Loucy (cell line): ENCODE data around the gene NMD3.

Source experiments
- H2AFZ ChIP-seq: fragments of 200-600 bp; sonication (generic); 2 replicates; pipeline ENCODE4 v1.6.0; 2016; ENCODE audit warnings: antibody characterized with exemption, mild to moderate bottlenecking, low read length, moderate library complexity
- H3F3A ChIP-seq: fragments of 200-600 bp; 2 replicates; pipeline ENCODE4 v1.6.0; 2016; ENCODE audit warnings: antibody characterized with exemption, low read depth, mild to moderate bottlenecking
- H3K27me3 ChIP-seq: fragments of 200-600 bp; sonication (generic); 2 replicates; pipeline ENCODE4 v1.6.1; 2014; ENCODE audit warnings: low read length, mild to moderate bottlenecking; ENCODE audit not compliant: insufficient read depth, poor library complexity, severe bottlenecking
- H3K36me3 ChIP-seq: fragments of 200-600 bp; sonication (generic); 2 replicates; pipeline ENCODE4 v1.6.1; 2016; ENCODE audit warnings: low read length; ENCODE audit not compliant: insufficient read depth
- H3K4me1 ChIP-seq: fragments of 200-600 bp; sonication (generic); 2 replicates; pipeline ENCODE4 v1.5.1; 2014; ENCODE audit warnings: low read length, mild to moderate bottlenecking; ENCODE audit not compliant: insufficient read depth, poor library complexity, severe bottlenecking
- H3K4me2 ChIP-seq: fragments of 200-600 bp; sonication (generic); 2 replicates; pipeline ENCODE4 v1.6.0; 2014; ENCODE audit warnings: antibody characterized with exemption, low read length, low read depth, mild to moderate bottlenecking; ENCODE audit not compliant: poor library complexity, severe bottlenecking
- H3K4me3 ChIP-seq: fragments of 200-600 bp; sonication (generic); 2 replicates; pipeline ENCODE4 v1.5.1; 2014; ENCODE audit warnings: low read length, mild to moderate bottlenecking, mixed read lengths; ENCODE audit not compliant: poor library complexity, severe bottlenecking
- H3K79me2 ChIP-seq: fragments of 200-600 bp; sonication (generic); 2 replicates; pipeline ENCODE4 v1.6.1; 2014; ENCODE audit warnings: low read length; ENCODE audit not compliant: insufficient read depth
- H3K9ac ChIP-seq: fragments of 200-600 bp; sonication (generic); 2 replicates; pipeline ENCODE4 v1.6.0; 2014; ENCODE audit warnings: mild to moderate bottlenecking, low read depth, low read length, moderate library complexity; ENCODE audit not compliant: poor library complexity, severe bottlenecking
- H3K9me2 ChIP-seq: fragments of 200-600 bp; sonication (generic); replicated peaks from 2 replicates; pipeline ENCODE4 v1.6.1; 2016; ENCODE audit warnings: low read depth, low read length, mixed read lengths
- H3K9me3 ChIP-seq: fragments of 200-600 bp; sonication (generic); 2 replicates; pipeline ENCODE4 v1.6.1; 2014; ENCODE audit warnings: mild to moderate bottlenecking, antibody characterized with exemption, low read length, low read depth; ENCODE audit not compliant: insufficient read depth
- H4K20me1 ChIP-seq: fragments of 200-600 bp; sonication (generic); 2 replicates; pipeline ENCODE4 v1.6.0; 2014; ENCODE audit warnings: antibody characterized with exemption, low read length, mild to moderate bottlenecking; ENCODE audit not compliant: insufficient read depth, poor library complexity, severe bottlenecking
- EZH2phosphoT487 ChIP-seq: fragments of 200-600 bp; IDR thresholded peaks from 2 replicates; pipeline ENCODE4 v1.6.1; 2018; ENCODE audit warnings: antibody characterized with exemption, mild to moderate bottlenecking, moderate library complexity, borderline replicate concordance
- TF ChIP-seq, protein P1 (sequence below): fragments of 200-600 bp; sonication (generic); conservative IDR thresholded peaks from 2 replicates; pipeline ENCODE4 v1.5.1; 2014; ENCODE audit warnings: mild to moderate bottlenecking, antibody characterized with exemption, low read length

Gene NMD3

DNA sequence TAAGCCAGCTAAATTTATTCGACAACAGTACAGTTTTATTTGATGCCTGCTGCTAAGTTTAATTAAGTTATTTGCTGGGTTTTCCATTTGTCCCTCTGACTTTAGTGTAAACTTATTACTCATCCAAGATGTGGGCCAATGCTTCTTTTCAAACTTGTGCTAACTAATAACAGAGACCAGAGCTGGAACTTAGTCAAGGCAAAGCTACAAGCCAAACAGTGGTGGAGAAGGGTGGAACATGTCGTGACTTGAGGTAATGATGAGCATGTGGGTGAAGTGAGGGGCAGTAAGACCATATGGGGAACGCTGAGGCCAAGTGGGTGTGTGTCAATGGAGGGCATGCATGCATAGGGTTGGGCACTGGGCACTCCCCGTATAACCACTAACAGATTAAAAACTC is 63.9 kb downstream of the NMD3 start:
- Histone ChIP-seq H4K20me1 (no peaks in the 10 kb centered on the region), H2AFZ (no peak overlapping the region), H3K27me3 (no peaks in the 10 kb centered on the region)

DNA sequence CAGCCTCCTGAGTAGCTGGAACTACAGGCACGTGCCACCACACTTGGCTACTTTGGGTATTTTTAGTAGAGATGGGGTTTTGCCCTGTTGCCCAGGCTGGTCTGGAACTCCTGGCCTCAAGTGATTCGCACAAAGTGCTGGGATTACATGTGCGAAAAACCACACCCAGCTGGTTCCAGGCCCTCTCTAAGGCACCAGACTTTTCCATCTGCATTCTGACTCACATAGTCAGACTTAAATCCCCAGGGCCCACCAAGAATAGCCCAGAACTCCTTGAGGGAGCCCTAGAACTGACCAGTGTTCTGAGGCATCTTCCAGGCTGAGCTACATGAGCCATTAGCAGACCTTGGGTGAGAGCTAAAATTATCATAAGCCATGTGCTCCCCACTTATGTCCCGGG is 68.1 kb downstream of the NMD3 start:
- no peak overlapping the region for H3K4me3 ChIP-seq
- H3K9ac ChIP-seq, result no peak overlapping the region
- H3K9me3 ChIP-seq, result no peaks in the 10 kb centered on the region
- no peaks in the 10 kb centered on the region for H3F3A ChIP-seq
- no peaks in the 10 kb centered on the region for H3K27me3 ChIP-seq
- no peak overlapping the region for H2AFZ ChIP-seq
- no peak for TF ChIP-seq EZH2phosphoT487
- TF ChIP-seq, protein P1, sequence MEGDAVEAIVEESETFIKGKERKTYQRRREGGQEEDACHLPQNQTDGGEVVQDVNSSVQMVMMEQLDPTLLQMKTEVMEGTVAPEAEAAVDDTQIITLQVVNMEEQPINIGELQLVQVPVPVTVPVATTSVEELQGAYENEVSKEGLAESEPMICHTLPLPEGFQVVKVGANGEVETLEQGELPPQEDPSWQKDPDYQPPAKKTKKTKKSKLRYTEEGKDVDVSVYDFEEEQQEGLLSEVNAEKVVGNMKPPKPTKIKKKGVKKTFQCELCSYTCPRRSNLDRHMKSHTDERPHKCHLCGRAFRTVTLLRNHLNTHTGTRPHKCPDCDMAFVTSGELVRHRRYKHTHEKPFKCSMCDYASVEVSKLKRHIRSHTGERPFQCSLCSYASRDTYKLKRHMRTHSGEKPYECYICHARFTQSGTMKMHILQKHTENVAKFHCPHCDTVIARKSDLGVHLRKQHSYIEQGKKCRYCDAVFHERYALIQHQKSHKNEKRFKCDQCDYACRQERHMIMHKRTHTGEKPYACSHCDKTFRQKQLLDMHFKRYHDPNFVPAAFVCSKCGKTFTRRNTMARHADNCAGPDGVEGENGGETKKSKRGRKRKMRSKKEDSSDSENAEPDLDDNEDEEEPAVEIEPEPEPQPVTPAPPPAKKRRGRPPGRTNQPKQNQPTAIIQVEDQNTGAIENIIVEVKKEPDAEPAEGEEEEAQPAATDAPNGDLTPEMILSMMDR, result no peak
- H3K79me2 ChIP-seq, result no peaks in the 10 kb centered on the region
- H3K36me3 ChIP-seq, result no peaks in the 10 kb centered on the region
- H3K4me2 ChIP-seq, result no peak overlapping the region
- no peaks in the 10 kb centered on the region for H4K20me1 ChIP-seq
- H3K4me1 ChIP-seq, result no peaks in the 10 kb centered on the region
- H3K9me2 ChIP-seq, result no peaks in the 10 kb centered on the region

More for the DNA sequence above, 63.9 kb downstream of the NMD3 start:
- Histone ChIP-seq H3K4me1 (no peaks in the 10 kb centered on the region), H3K4me3 (no peak overlapping the region), H3K9ac (no peak overlapping the region), H3K9me2 (no peaks in the 10 kb centered on the region), H3K9me3 (no peaks in the 10 kb centered on the region), H3K36me3 (no peaks in the 10 kb centered on the region), H3K79me2 (no peaks in the 10 kb centered on the region), H3K4me2 (no peak overlapping the region), H3F3A (no peaks in the 10 kb centered on the region)
- TF ChIP-seq EZH2phosphoT487, result no peak
- TF ChIP-seq, protein P1, result no peak

DNA sequence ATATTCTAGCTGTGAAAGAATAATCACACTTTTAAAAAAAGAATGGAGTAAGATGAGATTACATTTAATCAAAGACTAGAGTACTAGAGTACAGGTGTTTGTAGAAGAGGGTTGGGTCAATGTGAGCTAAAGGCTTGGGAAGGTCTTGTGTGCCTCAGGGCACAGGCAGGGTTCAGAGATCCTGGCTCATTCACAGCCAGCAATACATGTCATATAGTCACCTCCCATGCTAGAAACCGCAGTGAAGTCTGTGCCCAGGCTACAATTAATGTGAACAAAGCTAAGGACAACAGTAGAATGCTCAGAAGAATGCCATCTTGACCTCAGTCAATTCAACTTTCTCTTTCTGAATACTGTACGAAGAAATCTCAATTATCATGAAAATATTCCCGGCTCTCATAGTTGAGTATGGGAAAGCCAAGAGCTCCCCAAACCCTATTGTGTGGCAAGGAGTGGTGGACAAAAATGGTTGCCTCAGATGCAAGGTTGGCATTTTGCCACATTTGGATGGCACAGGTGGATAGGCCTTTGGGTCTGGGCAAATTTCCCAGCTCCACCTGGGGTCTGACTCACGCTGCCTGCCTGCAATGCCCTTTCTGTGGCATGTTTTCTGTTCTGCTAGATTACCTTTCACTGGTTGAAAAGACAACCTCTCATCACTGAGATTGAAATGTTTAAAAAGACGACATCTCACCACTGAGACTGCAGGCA is 70.2 kb downstream of the NMD3 start:
- TF ChIP-seq EZH2phosphoT487, result no peak
- Histone ChIP-seq H3K9me3 (peaks cover 2% of the 10 kb centered on the region; the same call in 1 of the 2 replicates), H3K79me2 (no peaks in the 10 kb centered on the region), H3K36me3 (no peaks in the 10 kb centered on the region), H4K20me1 (no peaks in the 10 kb centered on the region), H3F3A (no peaks in the 10 kb centered on the region), H3K27me3 (no peaks in the 10 kb centered on the region), H3K4me1 (no peaks in the 10 kb centered on the region), H3K4me2 (no peak overlapping the region), H3K9me2 (no peaks in the 10 kb centered on the region), H2AFZ (no peak overlapping the region), H3K4me3 (no peak overlapping the region), H3K9ac (no peak overlapping the region)

DNA sequence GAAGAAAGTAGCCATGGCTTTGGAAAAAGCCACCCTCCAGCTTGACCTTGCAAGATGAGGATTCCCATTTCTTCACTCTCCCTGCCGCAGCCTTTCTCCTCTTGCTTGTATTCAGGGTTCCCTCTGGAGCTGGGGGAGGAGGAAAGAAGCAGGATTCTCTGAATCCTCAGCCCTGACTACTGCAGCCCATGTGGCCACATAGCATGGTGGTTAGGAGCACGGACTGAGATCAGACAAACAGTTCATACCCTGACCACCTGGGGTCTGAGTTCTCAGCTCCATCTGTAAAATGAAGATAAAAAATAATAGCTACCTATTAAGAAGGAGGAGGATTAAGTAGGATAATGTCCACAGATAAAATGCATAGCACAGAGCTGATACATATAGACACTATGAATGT is 72.3 kb downstream of the NMD3 start:
- H3K4me2 ChIP-seq, result no peak overlapping the region
- no peak overlapping the region for H2AFZ ChIP-seq
- peaks cover 15% of the 10 kb centered on the region; the same call in 1 of the 2 replicates for H3K9me3 ChIP-seq
- H3K9me2 ChIP-seq, result no peaks in the 10 kb centered on the region
- H3K9ac ChIP-seq, result no peak overlapping the region
- H3K79me2 ChIP-seq, result no peaks in the 10 kb centered on the region
- H3K4me3 ChIP-seq, result no peak overlapping the region
- H4K20me1 ChIP-seq, result no peaks in the 10 kb centered on the region
- no peaks in the 10 kb centered on the region for H3F3A ChIP-seq
- H3K36me3 ChIP-seq, result no peaks in the 10 kb centered on the region
- no peaks in the 10 kb centered on the region for H3K4me1 ChIP-seq
- TF ChIP-seq, protein P1, result no peak
- TF ChIP-seq EZH2phosphoT487, result no peak
- peaks cover 4% of the 10 kb centered on the region for H3K27me3 ChIP-seq
